SK-N-SH (cell line): Measurements from ENCODE around the gene DAB1. TPM values are rescaled to one million over a fixed set of nuclear protein-coding genes. Genes with fewer than 3 reads are reported as not detected.

Source experiments
- CTCF ChIA-PET: fragments of 300-600, 350-600 bp; formaldehyde crosslinking; extraction: SDS; loops from one replicate; lab custom pipeline; 2021; lab: Yijun Ruan, JAX
- POLR2A ChIA-PET: fragments of 350-600 bp; sonication (Branson Sonifier 250); formaldehyde crosslinking; extraction: SDS; loops from one replicate; lab custom pipeline; 2020; ENCODE audit warnings: antibody characterized with exemption, inconsistent platforms; lab: Yijun Ruan, JAX
- DNase-seq: peaks from one replicate; pipeline ENCODE4 v3.0.0; 2012
- H2AFZ ChIP-seq: fragments of 200-600 bp; sonication (generic); 2 replicates; pipeline ENCODE4 v1.8.1; 2016; ENCODE audit warnings: antibody characterized with exemption, mild to moderate bottlenecking, low read depth
- H3F3A ChIP-seq: fragments of 200-600 bp; sonication (generic); replicated peaks from 2 replicates; pipeline ENCODE3; 2016; ENCODE audit warnings: antibody characterized with exemption, mild to moderate bottlenecking; ENCODE audit not compliant: insufficient read depth
- H3K27ac ChIP-seq, 2 experiments: fragments of 200-500 bp in 1 of 2; fragments of 200-600 bp in 1 of 2; sonication (Bioruptor generic) in 1 of 2; sonication (generic), shearing (Covaris generic) in 1 of 2; 2 replicates each; pipeline versions ENCODE4 v1.5.1 to v1.6.1; 2014 to 2016; ENCODE audit warnings: low read depth in 2 of 2, inconsistent platforms in 1 of 2, low read length in 1 of 2, mild to moderate bottlenecking in 1 of 2, mixed read lengths in 1 of 2
- H3K27me3 ChIP-seq: fragments of 200-600 bp; sonication (generic), shearing (Covaris generic); 2 replicates; pipeline ENCODE4 v1.6.1; 2016; ENCODE audit warnings: mixed run types; ENCODE audit not compliant: insufficient read depth
- H3K36me3 ChIP-seq, 2 experiments: fragments of 200-500 bp in 1 of 2; fragments of 200-600 bp in 1 of 2; sonication (Bioruptor generic) in 1 of 2; sonication (generic) in 1 of 2; replicated peaks in 1 of 2; 2 replicates each; pipeline versions ENCODE3 to v1.5.1; 2014 to 2016; ENCODE audit warnings: low read length in 1 of 2, mild to moderate bottlenecking in 1 of 2; ENCODE audit not compliant: insufficient read depth in 2 of 2, control insufficient read depth in 1 of 2
- H3K4me1 ChIP-seq, 2 experiments: fragments of 200-500 bp in 1 of 2; fragments of 200-600 bp in 1 of 2; sonication (Bioruptor generic) in 1 of 2; sonication (generic), shearing (Covaris generic) in 1 of 2; 2 replicates each; pipeline versions ENCODE4 v1.5.1 to v1.6.1; 2014 to 2016; ENCODE audit warnings: low read depth in 1 of 2, low read length in 1 of 2, mixed run types in 1 of 2; ENCODE audit not compliant: insufficient read depth in 2 of 2, control insufficient read depth in 1 of 2
- H3K4me2 ChIP-seq: fragments of 200-600 bp; sonication (generic), shearing (Covaris generic); 2 replicates; pipeline ENCODE4 v1.6.1; 2017; ENCODE audit warnings: mixed run types
- H3K4me3 ChIP-seq, 2 experiments: fragments of 200-500 bp in 1 of 2; fragments of 200-600 bp in 1 of 2; sonication (Bioruptor generic) in 1 of 2; sonication (generic), shearing (Covaris generic) in 1 of 2; 2 replicates each; pipeline versions ENCODE4 v1.5.1 to v1.8.1; 2014 to 2016; ENCODE audit warnings: low read depth in 2 of 2, inconsistent platforms in 1 of 2, low read length in 1 of 2, mild to moderate bottlenecking in 1 of 2, mixed read lengths in 1 of 2, moderate library complexity in 1 of 2
- H3K79me2 ChIP-seq: fragments of 200-600 bp; sonication (generic); 2 replicates; pipeline ENCODE4 v1.8.1; 2017; ENCODE audit warnings: mild to moderate bottlenecking; ENCODE audit not compliant: insufficient read depth
- H3K9ac ChIP-seq: fragments of 200-600 bp; sonication (generic); 2 replicates; pipeline ENCODE4 v1.6.1; 2017; ENCODE audit warnings: mixed run types
- H3K9me2 ChIP-seq: fragments of 200-600 bp; sonication (generic); 2 replicates; pipeline ENCODE4 v1.6.1; 2017; ENCODE audit warnings: mixed run types
- H3K9me3 ChIP-seq: fragments of 200-600 bp; sonication (generic); 2 replicates; pipeline ENCODE4 v1.6.1; 2017; ENCODE audit warnings: mixed run types, mild to moderate bottlenecking, moderate library complexity
- H4K20me1 ChIP-seq: fragments of 200-600 bp; sonication (generic); 2 replicates; pipeline ENCODE4 v1.6.1; 2017; ENCODE audit warnings: mild to moderate bottlenecking, mixed run types; ENCODE audit not compliant: insufficient read depth
- EP300 ChIP-seq, 2 experiments: IDR thresholded peaks; 2 replicates each; pipeline versions ENCODE4 v1.4.0 to v1.6.1; 2012; ENCODE audit warnings: borderline replicate concordance in 1 of 2, low read depth in 1 of 2, low read length in 1 of 2
- EZH2phosphoT487 ChIP-seq: fragments of 200-600 bp; sonication (generic); IDR thresholded peaks from 2 replicates; pipeline ENCODE4 v1.6.1; 2017; ENCODE audit warnings: low read depth, mixed run types, mild to moderate bottlenecking, antibody characterized with exemption, moderate library complexity, borderline replicate concordance
- RAD21 ChIP-seq: IDR thresholded peaks from 2 replicates; pipeline ENCODE4 v1.6.1; 2012; ENCODE audit warnings: mild to moderate bottlenecking, low read length
- RXRA ChIP-seq: IDR thresholded peaks from 2 replicates; pipeline ENCODE4 v1.4.0; 2012; ENCODE audit warnings: low read depth, mild to moderate bottlenecking, borderline replicate concordance
- SIN3A ChIP-seq: IDR thresholded peaks from 2 replicates; pipeline ENCODE4 v1.6.1; 2012; ENCODE audit warnings: low read depth, mild to moderate bottlenecking, low read length, moderate library complexity, borderline replicate concordance
- SMC3 ChIP-seq: IDR thresholded peaks from 2 replicates; pipeline ENCODE4 v1.6.1; 2012; ENCODE audit warnings: low read depth, low read length, improper control_type of control experiment
- WGBS: methylation state at CpG from one replicate; pipeline ENCODE4 v1.1.6; 2017; ENCODE audit warnings: low lambda C conversion rate; 5-methylcytosine and 5-hydroxymethylcytosine counted together
- polyA plus RNA-seq, 3 experiments: library from polyadenylated mRNA; depleted of rRNA; stranded (reverse); fragments of >200 nt; gene quantifications; 2 replicates each; pipeline ENCODE4 v1.2.3, GENCODE V29; 2012
- TF ChIP-seq, protein P1 (sequence below): IDR thresholded peaks from 2 replicates; pipeline ENCODE4 v1.4.0; 2012; ENCODE audit warnings: low read depth
- TF ChIP-seq, protein P2 (sequence below): IDR thresholded peaks from 2 replicates; pipeline ENCODE4 v1.4.0; 2012; ENCODE audit warnings: low read depth, borderline replicate concordance
- TF ChIP-seq, protein P3 (sequence below): fragments of 150-350 bp; IDR thresholded peaks from 2 replicates; pipeline ENCODE4 v1.6.1; 2017; ENCODE audit warnings: antibody characterized with exemption, low read length, low read depth, borderline replicate concordance
- TF ChIP-seq, protein P4 (sequence below): IDR thresholded peaks from 2 replicates; pipeline ENCODE4; 2012
- TF ChIP-seq, protein P5 (sequence below): fragments of 200-600 bp; sonication (generic); IDR thresholded peaks from 2 replicates; pipeline ENCODE4 v1.6.1; 2017; ENCODE audit warnings: antibody characterized with exemption, mild to moderate bottlenecking, moderate library complexity
- TF ChIP-seq, protein P6 (sequence below): IDR thresholded peaks from 2 replicates; pipeline ENCODE4 v1.6.1; 2012; ENCODE audit warnings: mild to moderate bottlenecking, low read depth, low read length, moderate library complexity

The DAB1 gene
- polyA plus RNA-seq, 1 of the 3 experiments (the other 2 are of a cell fraction), result 2.9 TPM

DNA sequence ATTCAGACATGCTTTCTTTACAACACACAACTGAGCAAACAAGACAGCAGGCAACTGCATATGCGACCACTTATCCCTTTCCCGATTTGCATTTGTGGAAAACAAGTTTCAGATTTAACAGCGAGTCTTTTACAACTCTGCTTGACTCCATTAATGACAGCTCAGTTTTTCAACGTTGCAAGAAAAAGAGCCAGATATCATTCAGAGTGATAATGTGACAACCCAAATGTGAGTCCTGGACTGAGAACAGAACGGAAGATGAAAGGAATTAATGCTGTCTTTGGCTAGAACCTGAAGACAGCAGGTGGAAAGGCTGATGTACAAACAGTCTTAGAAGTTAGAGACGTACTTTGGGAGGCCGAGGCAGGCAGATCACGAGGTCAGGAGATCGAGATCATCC is 375.0 kb downstream of the DAB1 start:
- Histone ChIP-seq H3K9me2 (no peaks in the 10 kb centered on the region), H3K4me1 (no peaks in the 10 kb centered on the region), H4K20me1 (no peaks in the 10 kb centered on the region), H3K27me3 (no peaks in the 10 kb centered on the region), H3K79me2 (no peaks in the 10 kb centered on the region), H3K9ac (no peak overlapping the region), H3K4me3 (no peak overlapping the region), H3K9me3 (no peaks in the 10 kb centered on the region), H3K27ac (no peak overlapping the region), H2AFZ (no peak overlapping the region), H3F3A (no peaks in the 10 kb centered on the region), H3K36me3 (no peaks in the 10 kb centered on the region), H3K4me2 (no peak overlapping the region)
- ChIA-PET POLR2A (no interaction called here), CTCF (no interaction called here)
- TF ChIP-seq RAD21 (no peak), SMC3 (no peak), RXRA (no peak), SIN3A (no peak), EZH2phosphoT487 (no peak), EP300 (IDR thresholded peaks at IDR 0.05; ENCODE audit: borderline replicate concordance in 1 of 2, low read depth in 1 of 2, low read length in 1 of 2) (no peak)
- TF ChIP-seq, protein P1, sequence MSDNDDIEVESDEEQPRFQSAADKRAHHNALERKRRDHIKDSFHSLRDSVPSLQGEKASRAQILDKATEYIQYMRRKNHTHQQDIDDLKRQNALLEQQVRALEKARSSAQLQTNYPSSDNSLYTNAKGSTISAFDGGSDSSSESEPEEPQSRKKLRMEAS, result no peak
- TF ChIP-seq, protein P2, sequence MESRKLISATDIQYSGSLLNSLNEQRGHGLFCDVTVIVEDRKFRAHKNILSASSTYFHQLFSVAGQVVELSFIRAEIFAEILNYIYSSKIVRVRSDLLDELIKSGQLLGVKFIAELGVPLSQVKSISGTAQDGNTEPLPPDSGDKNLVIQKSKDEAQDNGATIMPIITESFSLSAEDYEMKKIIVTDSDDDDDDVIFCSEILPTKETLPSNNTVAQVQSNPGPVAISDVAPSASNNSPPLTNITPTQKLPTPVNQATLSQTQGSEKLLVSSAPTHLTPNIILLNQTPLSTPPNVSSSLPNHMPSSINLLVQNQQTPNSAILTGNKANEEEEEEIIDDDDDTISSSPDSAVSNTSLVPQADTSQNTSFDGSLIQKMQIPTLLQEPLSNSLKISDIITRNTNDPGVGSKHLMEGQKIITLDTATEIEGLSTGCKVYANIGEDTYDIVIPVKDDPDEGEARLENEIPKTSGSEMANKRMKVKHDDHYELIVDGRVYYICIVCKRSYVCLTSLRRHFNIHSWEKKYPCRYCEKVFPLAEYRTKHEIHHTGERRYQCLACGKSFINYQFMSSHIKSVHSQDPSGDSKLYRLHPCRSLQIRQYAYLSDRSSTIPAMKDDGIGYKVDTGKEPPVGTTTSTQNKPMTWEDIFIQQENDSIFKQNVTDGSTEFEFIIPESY, result no peak
- TF ChIP-seq, protein P3, sequence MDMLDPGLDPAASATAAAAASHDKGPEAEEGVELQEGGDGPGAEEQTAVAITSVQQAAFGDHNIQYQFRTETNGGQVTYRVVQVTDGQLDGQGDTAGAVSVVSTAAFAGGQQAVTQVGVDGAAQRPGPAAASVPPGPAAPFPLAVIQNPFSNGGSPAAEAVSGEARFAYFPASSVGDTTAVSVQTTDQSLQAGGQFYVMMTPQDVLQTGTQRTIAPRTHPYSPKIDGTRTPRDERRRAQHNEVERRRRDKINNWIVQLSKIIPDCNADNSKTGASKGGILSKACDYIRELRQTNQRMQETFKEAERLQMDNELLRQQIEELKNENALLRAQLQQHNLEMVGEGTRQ, result no peak
- TF ChIP-seq, protein P4, sequence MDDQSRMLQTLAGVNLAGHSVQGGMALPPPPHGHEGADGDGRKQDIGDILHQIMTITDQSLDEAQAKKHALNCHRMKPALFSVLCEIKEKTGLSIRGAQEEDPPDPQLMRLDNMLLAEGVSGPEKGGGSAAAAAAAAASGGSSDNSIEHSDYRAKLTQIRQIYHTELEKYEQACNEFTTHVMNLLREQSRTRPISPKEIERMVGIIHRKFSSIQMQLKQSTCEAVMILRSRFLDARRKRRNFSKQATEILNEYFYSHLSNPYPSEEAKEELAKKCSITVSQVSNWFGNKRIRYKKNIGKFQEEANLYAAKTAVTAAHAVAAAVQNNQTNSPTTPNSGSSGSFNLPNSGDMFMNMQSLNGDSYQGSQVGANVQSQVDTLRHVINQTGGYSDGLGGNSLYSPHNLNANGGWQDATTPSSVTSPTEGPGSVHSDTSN, result no peak
- TF ChIP-seq, protein P5, sequence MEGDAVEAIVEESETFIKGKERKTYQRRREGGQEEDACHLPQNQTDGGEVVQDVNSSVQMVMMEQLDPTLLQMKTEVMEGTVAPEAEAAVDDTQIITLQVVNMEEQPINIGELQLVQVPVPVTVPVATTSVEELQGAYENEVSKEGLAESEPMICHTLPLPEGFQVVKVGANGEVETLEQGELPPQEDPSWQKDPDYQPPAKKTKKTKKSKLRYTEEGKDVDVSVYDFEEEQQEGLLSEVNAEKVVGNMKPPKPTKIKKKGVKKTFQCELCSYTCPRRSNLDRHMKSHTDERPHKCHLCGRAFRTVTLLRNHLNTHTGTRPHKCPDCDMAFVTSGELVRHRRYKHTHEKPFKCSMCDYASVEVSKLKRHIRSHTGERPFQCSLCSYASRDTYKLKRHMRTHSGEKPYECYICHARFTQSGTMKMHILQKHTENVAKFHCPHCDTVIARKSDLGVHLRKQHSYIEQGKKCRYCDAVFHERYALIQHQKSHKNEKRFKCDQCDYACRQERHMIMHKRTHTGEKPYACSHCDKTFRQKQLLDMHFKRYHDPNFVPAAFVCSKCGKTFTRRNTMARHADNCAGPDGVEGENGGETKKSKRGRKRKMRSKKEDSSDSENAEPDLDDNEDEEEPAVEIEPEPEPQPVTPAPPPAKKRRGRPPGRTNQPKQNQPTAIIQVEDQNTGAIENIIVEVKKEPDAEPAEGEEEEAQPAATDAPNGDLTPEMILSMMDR, result no peak
- TF ChIP-seq, protein P6, sequence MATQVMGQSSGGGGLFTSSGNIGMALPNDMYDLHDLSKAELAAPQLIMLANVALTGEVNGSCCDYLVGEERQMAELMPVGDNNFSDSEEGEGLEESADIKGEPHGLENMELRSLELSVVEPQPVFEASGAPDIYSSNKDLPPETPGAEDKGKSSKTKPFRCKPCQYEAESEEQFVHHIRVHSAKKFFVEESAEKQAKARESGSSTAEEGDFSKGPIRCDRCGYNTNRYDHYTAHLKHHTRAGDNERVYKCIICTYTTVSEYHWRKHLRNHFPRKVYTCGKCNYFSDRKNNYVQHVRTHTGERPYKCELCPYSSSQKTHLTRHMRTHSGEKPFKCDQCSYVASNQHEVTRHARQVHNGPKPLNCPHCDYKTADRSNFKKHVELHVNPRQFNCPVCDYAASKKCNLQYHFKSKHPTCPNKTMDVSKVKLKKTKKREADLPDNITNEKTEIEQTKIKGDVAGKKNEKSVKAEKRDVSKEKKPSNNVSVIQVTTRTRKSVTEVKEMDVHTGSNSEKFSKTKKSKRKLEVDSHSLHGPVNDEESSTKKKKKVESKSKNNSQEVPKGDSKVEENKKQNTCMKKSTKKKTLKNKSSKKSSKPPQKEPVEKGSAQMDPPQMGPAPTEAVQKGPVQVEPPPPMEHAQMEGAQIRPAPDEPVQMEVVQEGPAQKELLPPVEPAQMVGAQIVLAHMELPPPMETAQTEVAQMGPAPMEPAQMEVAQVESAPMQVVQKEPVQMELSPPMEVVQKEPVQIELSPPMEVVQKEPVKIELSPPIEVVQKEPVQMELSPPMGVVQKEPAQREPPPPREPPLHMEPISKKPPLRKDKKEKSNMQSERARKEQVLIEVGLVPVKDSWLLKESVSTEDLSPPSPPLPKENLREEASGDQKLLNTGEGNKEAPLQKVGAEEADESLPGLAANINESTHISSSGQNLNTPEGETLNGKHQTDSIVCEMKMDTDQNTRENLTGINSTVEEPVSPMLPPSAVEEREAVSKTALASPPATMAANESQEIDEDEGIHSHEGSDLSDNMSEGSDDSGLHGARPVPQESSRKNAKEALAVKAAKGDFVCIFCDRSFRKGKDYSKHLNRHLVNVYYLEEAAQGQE, result no peak
- WGBS, result 78% methylated on average over 9 of the region's 9 CpGs
- no peak for DNase-seq
